Measurements from ENCODE around the gene PPP2R3A. TPM values are rescaled to one million over a fixed set of nuclear protein-coding genes. Genes with fewer than 3 reads are reported as not detected.

The PPP2R3A gene
- total and polyA plus RNA-seq, 2 experiments from 2014 or later = 6.4 to 15.2 TPM

DNA sequence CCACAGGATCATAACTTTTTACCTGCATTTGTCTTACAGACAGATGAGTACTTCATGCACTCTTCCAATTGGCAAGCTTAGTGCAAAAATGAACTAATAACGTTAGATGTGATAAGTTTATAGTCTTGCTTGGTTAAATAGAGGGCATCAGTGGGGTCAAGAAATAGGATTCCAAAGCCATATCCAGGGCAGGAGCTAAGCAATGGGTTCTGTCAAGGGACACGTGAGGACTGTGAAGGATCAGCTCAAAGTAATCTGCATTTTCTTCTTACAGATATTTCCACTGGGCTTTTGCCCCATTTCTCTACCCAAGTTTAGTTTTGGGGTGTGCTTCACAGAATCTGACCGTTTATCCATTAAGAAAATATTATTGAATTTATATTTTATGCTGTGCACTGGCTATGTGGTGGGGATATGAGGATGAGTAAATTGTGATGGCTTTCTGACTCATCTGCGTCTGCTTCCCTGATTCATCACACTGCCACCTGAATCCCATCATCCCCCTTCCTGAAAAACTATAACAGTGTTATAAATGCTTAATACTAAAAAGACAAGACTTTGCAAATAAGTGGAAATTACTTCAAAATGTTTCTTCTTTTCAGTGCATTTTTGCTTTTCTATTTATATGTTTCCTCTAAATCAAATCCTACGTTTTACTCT, 17.5 kb downstream of the PPP2R3A start (continued):
- TF ChIP-seq POLR2AphosphoS5 (IDR thresholded peaks at IDR 0.05; ENCODE audit: low read depth) (no peak), ZNF114 (CRISPR knock-in tag; IDR thresholded peaks at IDR 0.05) (no peak), EZH2phosphoT487 (IDR thresholded peaks at IDR 0.05; ENCODE audit: unreplicated experiment) (no peak), ZNF462 (CRISPR knock-in tag; IDR thresholded peaks at IDR 0.05) (no peak), ETS1 (IDR thresholded peaks at IDR 0.05) (no peak), NANOG (IDR thresholded peaks at IDR 0.05; ENCODE audit: borderline replicate concordance) (no peak)

DNA sequence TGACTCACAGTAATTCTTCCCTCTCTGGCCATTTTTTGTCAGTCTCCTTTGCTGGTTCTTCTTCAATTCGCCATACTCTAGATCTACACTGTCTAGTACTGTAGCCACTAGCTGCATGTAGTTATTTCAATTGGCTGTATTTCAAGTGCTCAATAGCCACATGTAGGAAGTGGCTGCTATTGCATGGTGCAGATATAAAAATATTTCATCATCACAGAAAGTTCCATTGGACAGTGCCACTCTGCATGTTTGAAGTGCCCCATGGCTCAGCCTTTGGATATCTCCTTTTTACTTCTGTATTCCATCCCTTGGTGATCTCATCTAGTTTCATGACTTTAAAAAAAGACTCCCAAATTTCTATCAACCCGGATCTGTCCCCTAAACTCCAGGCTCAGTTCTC, 22.1 kb downstream of the PPP2R3A start:
- DNase-seq (ENCODE audit: low spot score) (no peak), ATAC-seq (no peak)
- Mint-ChIP-seq H3K36me3 (ENCODE audit: low read depth) (no peaks in the 10 kb centered on the region), H3K4me1 (peaks cover 7% of the 10 kb centered on the region), H3K27me3 (ENCODE audit: insufficient read depth, low read depth, poor library complexity) (no peaks in the 10 kb centered on the region), H3K9me3 (no peaks in the 10 kb centered on the region), H3K4me3 (no peak overlapping the region), H3K27ac (no peak overlapping the region)
- Histone ChIP-seq H3K4me1 (ENCODE audit: insufficient read depth) (no peaks in the 10 kb centered on the region), H2AFZ (no peak overlapping the region), H3K36me3 (ENCODE audit: insufficient read depth) (no peaks in the 10 kb centered on the region), H3K27me3 (ENCODE audit: insufficient read depth) (no peaks in the 10 kb centered on the region), H3K4me2 (no peak overlapping the region), H4K20me1 (replicated peaks; ENCODE audit: insufficient read depth) (no peaks in the 10 kb centered on the region; the same call in 1 of the 2 replicates), H3K9me2 (ENCODE audit: insufficient read depth) (no peaks in the 10 kb centered on the region), H3F3A (replicated peaks; ENCODE audit: low read depth) (no peaks in the 10 kb centered on the region), H3K79me2 (replicated peaks; ENCODE audit: insufficient read depth) (peaks cover 12% of the 10 kb centered on the region), H3K27ac (ENCODE audit: low read depth) (no peak overlapping the region), H3K4me3 (no peak overlapping the region)
- TF ChIP-seq EZH2phosphoT487 (IDR thresholded peaks at IDR 0.05; ENCODE audit: unreplicated experiment) = no peak
- TF ChIP-seq REST (IDR thresholded peaks at IDR 0.05; ENCODE audit: unreplicated experiment) = no peak
- TF ChIP-seq JUNB (IDR thresholded peaks at IDR 0.05; ENCODE audit: unreplicated experiment) = no peak
